HepG2 (cell line): ENCODE data around the gene PRPF4. TPM values are rescaled to one million over a fixed set of nuclear protein-coding genes. Genes with fewer than 3 reads are reported as not detected.

Experiments
- DNMT1 ChIP-seq: sonication (generic); formaldehyde crosslinking; IDR thresholded peaks from 2 replicates; pipeline ENCODE4 v1.5.1; 2020; ENCODE audit warnings: mild to moderate bottlenecking, missing genetic modification reagents
- MBNL3 ChIP-seq: fragments of 250-450 bp; sonication (Bioruptor Pico); conservative IDR thresholded peaks from 2 replicates; pipeline ENCODE4 v1.8.0; 2022; ENCODE audit warnings: mild to moderate bottlenecking, inconsistent platforms
- MLXIP ChIP-seq: sonication (generic); formaldehyde crosslinking; IDR thresholded peaks from 2 replicates; pipeline ENCODE4 v1.9.0; 2021; ENCODE audit warnings: missing genetic modification reagents, borderline replicate concordance
- PRDM10 ChIP-seq: sonication (generic); formaldehyde crosslinking; IDR thresholded peaks from 2 replicates; pipeline ENCODE4 v1.4.0; 2020; ENCODE audit warnings: low read depth, missing genetic modification reagents
- PRMT3 ChIP-seq: sonication (generic); formaldehyde crosslinking; IDR thresholded peaks from 2 replicates; pipeline ENCODE4 v1.8.1; 2022; ENCODE audit warnings: low read depth, mild to moderate bottlenecking, moderate library complexity, missing genetic modification reagents, borderline replicate concordance
- RELA ChIP-seq: sonication (generic); formaldehyde crosslinking; IDR thresholded peaks from 2 replicates; pipeline ENCODE4 v1.4.0; 2020; ENCODE audit warnings: missing genetic modification reagents
- SATB2 ChIP-seq: sonication (generic); formaldehyde crosslinking; IDR thresholded peaks from 2 replicates; pipeline ENCODE4 v1.5.0; 2020; ENCODE audit warnings: missing genetic modification reagents
- SNAPC4 ChIP-seq: sonication (generic); formaldehyde crosslinking; IDR thresholded peaks from 2 replicates; pipeline ENCODE4 v1.4.0; 2020; ENCODE audit warnings: mild to moderate bottlenecking, missing genetic modification reagents
- ZBED4 ChIP-seq: sonication (generic); formaldehyde crosslinking; IDR thresholded peaks from 2 replicates; pipeline ENCODE4 v1.4.0; 2020; ENCODE audit warnings: missing genetic modification reagents, borderline replicate concordance
- ZFP41 ChIP-seq: sonication (generic); formaldehyde crosslinking; IDR thresholded peaks from 2 replicates; pipeline ENCODE4 v1.4.0; 2020; ENCODE audit warnings: mild to moderate bottlenecking, missing genetic modification reagents, borderline replicate concordance
- ZNF577 ChIP-seq: sonication (generic); formaldehyde crosslinking; IDR thresholded peaks from 2 replicates; pipeline ENCODE4 v1.4.0; 2020; ENCODE audit warnings: mild to moderate bottlenecking, low read depth, missing genetic modification reagents, borderline replicate concordance
- polyA plus RNA-seq, 8 experiments: library from polyadenylated mRNA; depleted of rRNA in 3 of 8; stranded (reverse) in 7 of 8; unstranded in 1 of 8; fragments of >200 nt; fragmentation: Illumina TruSeq in 4 of 8; extraction: Trizol in 4 of 8; gene quantifications; 2 replicates each; pipeline versions ENCODE4 v1.2.1 to v1.2.3, GENCODE V29; 2011 to 2016; ENCODE audit warnings: low read depth in 4 of 8, missing spikeins in 1 of 8, mixed read lengths in 1 of 8; ENCODE audit not compliant: insufficient read depth in 1 of 8
- total RNA-seq, 5 experiments: library from RNA; depleted of rRNA; stranded (reverse); fragments of >200 nt; fragmentation: Illumina TruSeq; extraction: Trizol; gene quantifications; 2 replicates each; pipeline ENCODE4 v1.2.3, GENCODE V29; 2016; ENCODE audit warnings: low read depth in 1 of 5

PRPF4 gene
- total and polyA plus RNA-seq, 2 of the 13 experiments (the other 11 are each of a cell fraction or from before 2014, with no cell fraction given): 10.3 to 49.0 TPM

GRCh38 chr9:113340011-113340699 lies 64.7 kb downstream of the PRPF4 start, which contains the start of gene WDR31 (continued):
- TF ChIP-seq ZBED4 (CRISPR knock-in tag) (0 out of 2 replicates have a peak, but pooled peaks have one; percentile 27), MBNL3 (no peak), SATB2 (CRISPR knock-in tag) (peak; percentile 27; the same call in 1 of the 2 replicates), RELA (CRISPR knock-in tag) (no peak), MLXIP (CRISPR knock-in tag) (0 out of 2 replicates have a peak, but pooled peaks have one; percentile 38), ZNF577 (CRISPR knock-in tag) (no peak), SNAPC4 (CRISPR knock-in tag) (no peak), PRMT3 (no peak), DNMT1 (CRISPR knock-in tag) (no peak), PRDM10 (CRISPR knock-in tag) (peak; percentile 79), ZFP41 (no peak)
